KOPT-K1 (cell line): ENCODE results near the gene TMEM116.

Source experiments
- H3K27ac ChIP-seq: fragments of 200-600 bp; sonication (generic); 2 replicates; pipeline ENCODE4 v1.5.1; 2016; ENCODE audit warnings: antibody characterized with exemption, mild to moderate bottlenecking, low read depth, low read length; ENCODE audit not compliant: poor library complexity, severe bottlenecking
- H3K36me3 ChIP-seq: fragments of 200-600 bp; sonication (generic); 2 replicates; pipeline ENCODE4 v1.5.1; 2017; ENCODE audit warnings: antibody characterized with exemption, mild to moderate bottlenecking, low read length, moderate library complexity; ENCODE audit not compliant: insufficient read depth
- H3K9me3 ChIP-seq: fragments of 200-600 bp; sonication (generic); 2 replicates; pipeline ENCODE4 v1.5.1; 2017; ENCODE audit warnings: antibody characterized with exemption, low read length, mild to moderate bottlenecking; ENCODE audit not compliant: insufficient read depth, poor library complexity, severe bottlenecking

The TMEM116 gene

DNA sequence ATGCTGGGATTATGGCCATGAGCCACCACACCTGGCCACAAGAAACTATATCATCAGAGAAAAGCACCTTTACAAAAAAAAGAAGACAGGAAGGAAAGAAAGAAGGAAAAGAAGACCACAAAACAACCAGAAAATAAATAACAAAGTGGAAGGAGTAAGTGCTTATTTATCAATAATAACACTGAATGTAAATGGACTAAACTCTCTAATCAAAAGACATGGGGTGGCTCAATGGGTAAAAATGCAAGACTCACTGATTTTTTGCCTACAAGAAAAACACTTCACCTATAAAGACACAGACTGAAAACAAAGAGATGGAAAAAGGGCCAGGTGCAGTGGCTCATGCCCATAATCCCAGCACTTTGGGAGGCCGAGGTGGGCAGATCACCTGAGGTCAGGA, 105.2 kb downstream of the TMEM116 start:
- H3K9me3 ChIP-seq = peaks cover 25% of the 10 kb centered on the region
- H3K36me3 ChIP-seq = peaks cover 27% of the 10 kb centered on the region
- no peak overlapping the region for H3K27ac ChIP-seq

DNA sequence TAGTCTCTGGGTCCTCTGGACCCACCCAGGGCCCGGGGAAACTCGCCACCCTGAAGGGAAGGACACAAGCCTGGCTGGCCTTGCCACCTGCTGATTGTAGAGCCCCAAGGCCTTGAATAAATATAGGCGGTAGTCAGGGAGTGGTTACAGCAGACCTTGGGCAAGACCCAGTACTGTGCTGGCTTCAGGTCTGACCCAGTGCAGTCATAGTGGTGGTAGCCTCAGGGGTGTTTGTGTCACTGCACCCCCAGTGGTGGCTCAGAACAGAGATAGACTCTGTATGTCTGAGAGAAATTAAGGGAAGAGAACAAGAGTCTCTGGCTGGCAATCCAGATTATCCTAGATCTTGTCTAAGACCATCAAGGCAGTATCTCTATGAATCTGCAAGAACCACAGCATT, 107.5 kb downstream of the TMEM116 start:
- no peak overlapping the region for H3K27ac ChIP-seq

DNA sequence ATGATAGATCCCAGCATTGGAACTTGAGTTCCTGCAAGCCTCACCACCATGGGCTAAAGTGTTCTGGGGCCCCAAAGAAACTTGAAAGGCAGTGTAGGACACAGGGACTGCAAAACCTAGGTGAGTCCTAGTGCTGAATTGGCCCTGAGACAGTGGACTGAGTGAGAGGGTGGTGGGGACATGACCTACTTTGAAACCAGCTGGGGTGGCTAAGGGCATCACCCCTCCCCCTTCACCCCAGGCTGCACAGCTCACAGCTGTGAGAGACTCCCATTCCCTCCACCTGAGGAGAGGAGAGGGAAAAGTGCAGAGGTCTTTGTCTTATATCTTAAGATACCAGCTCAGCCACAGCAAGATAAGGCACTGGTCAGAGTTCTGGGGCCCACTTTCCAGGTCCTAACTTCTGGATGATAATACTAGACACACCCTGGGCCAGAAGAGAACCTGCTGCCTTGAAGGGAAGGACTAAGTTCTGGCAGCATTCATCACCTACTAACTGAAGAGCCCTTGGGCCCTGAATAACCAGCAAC, 108.5 kb downstream of the TMEM116 start:
- Histone ChIP-seq H3K9me3 (peaks cover 25% of the 10 kb centered on the region), H3K27ac (no peak overlapping the region), H3K36me3 (peaks cover 44% of the 10 kb centered on the region)

More for the DNA sequence above, 107.5 kb downstream of the TMEM116 start:
- peaks cover 25% of the 10 kb centered on the region for H3K9me3 ChIP-seq
- peaks cover 34% of the 10 kb centered on the region for H3K36me3 ChIP-seq

DNA sequence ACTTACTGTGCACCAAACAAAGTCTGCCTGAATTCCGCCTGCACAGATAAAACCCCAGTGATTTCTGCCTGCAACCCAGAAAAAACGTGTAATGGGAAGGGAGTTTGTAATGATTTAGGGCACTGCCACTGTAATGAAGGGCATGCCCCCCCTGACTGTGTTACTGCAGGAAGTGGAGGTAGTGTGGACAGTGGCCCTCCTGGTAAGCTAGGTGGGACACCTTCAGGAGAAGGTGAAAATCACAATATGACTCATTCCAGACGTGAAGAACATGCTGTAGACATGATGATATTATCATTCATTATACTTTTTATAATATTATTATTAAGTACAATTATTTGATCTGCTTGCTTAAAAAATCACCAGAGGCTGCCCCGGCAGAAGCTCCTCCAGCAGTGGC, 111.8 kb downstream of the TMEM116 start:
- H3K36me3 ChIP-seq = peaks cover 70% of the 10 kb centered on the region
- no peak overlapping the region for H3K27ac ChIP-seq
- peaks cover 9% of the 10 kb centered on the region for H3K9me3 ChIP-seq

DNA sequence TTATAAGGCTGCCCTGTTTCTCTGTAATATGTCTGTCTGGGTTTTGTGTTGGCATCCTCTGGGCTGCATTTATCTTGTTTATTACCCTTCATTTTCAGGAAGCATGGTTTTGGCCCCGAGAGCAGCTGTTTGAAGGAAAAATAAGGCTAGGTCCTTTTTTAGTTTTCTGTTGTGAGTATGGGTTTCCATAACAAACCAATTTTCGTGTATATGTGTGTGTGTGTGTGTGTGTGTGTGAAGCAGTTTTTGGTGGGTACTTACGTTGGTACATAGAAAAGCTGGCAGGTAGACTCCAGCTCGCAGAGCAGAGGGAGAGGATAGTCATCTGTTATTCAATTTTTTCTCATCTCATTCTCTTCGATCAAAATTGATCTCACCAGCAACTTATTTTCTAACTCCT, 118.4 kb downstream of the TMEM116 start:
- H3K36me3 ChIP-seq = peaks cover 91% of the 10 kb centered on the region
- H3K9me3 ChIP-seq = no peaks in the 10 kb centered on the region
- H3K27ac ChIP-seq = no peak overlapping the region

DNA sequence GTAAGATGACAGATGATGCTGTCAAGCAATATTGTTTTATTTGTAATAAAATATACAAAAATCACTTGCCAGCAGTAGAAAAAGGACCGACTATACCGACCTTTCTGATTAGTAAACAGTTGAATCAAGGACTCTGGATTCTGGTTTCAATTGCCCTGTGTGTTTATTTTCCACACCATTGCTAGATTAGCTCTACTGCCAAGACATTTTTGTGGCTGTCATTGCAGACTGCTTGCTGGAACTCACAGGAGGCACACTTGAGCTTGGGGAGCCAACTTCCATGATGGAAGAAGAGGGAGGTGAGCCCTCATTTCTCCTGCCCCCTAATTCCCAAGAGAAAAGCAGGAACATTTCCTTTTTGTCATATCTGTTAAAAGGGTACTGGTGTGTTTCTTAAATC, 119.7 kb downstream of the TMEM116 start:
- no peaks in the 10 kb centered on the region for H3K9me3 ChIP-seq
- no peak overlapping the region for H3K27ac ChIP-seq
- H3K36me3 ChIP-seq = peaks cover 91% of the 10 kb centered on the region

DNA sequence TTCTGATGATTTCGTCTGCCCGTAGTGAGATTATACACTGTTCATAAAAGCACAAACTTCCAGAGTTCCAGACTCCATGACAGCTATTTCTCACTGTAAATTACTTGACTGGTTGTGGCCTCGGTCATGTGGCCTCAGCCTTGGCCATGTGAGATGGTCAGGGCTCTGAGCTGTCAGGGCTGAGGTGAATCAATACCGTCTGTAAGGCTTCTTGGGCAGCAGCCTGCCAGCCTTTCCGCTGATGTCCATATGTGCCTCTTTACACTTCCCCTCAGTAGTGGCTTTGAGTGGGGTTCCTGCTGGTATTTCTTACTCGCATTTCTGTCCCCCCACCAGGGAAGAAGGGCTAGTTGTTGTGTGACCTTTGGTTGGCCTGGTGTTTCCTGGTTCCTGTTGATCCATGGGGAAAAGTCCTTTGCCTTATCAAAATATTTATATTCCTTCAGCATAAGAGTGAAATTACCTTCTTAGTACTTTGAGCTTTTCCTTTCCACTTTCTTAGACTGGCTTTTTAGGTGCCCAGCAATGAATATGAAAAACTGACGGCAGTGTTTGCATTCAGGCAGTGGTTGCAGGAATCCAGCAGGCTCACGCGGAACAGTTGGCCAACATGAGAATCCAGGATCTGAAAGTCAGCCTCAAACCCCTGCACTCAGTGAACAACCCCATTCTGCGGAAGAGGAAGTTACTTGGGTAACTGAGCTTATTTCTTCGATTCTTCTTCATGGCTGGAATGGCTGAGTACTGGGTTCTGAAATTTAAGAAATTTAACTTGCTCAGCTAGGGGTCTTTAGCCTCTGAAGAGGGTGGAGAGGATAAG, 124.8 kb downstream of the TMEM116 start:
- Histone ChIP-seq H3K9me3 (no peaks in the 10 kb centered on the region), H3K36me3 (peaks cover 99% of the 10 kb centered on the region), H3K27ac (no peak overlapping the region)

DNA sequence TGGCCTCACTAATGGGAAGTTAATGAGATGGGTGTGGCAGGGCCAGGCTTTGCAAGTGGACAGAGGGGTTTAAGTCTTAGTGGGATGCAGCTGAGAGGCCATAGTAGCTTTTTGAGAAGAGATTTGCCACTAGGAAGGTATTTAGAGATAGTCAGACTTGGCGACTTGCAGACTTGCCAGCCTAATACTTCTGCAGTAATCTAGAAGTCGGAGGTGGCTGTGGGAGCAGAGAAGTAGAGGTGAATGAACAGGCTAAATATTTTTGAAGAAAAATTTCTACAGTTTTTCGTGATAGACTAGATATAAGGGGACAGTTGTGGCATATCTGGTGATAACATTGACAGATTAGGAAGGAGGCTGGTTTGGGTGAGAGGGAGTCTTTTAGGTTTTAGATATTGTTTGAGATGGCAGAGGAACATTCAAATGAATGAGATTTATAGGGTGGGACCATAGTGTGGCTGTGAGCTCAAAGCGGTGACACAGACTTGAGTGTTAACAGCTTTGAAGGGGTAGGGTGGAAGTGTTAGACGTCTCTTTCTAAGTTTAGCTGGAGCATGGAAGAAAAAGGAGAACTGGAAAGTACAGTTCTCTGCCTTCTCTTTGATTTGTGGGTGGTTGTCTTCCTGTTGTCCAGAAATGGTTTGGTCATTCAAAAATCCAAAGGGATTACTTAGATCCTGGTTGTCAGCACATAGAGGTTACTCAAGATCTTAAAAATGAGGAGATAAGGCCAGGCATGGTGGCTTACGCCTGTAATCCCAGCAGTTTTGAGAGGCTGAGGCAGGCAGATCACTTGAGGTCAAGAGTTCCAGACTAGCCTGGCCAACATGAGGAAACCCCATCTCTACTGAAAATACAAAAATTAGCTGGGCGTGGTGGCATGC, 126.1 kb downstream of the TMEM116 start:
- H3K9me3 ChIP-seq = no peaks in the 10 kb centered on the region
- no peak overlapping the region for H3K27ac ChIP-seq
- H3K36me3 ChIP-seq = peaks cover 100% of the 10 kb centered on the region

DNA sequence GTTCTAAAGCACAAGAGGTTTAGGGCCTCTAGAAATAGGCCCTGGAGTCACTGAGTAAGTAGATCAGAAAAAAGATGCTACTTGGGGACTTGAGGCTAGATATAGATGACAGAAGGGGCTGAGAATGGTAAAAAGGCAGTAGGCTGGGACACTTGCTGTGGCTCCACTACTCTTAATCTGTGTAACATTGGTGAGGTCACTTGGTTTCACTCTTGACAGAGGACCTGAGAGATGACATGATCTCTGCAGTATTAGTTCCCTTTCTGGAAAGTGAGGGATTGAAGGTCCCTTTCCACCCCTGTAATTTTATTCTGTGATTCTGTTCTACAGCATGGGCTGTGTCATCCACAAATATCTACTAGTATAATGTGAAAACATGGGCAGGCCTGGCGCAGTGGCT, 131.2 kb downstream of the TMEM116 start:
- no peak overlapping the region for H3K27ac ChIP-seq
- peaks cover 97% of the 10 kb centered on the region for H3K36me3 ChIP-seq
- no peaks in the 10 kb centered on the region for H3K9me3 ChIP-seq
